GM12891 (cell line): ENCODE results near the gene TFE3.

Experiments
- DNase-seq: peaks from one replicate; pipeline ENCODE4 v3.0.0; 2011; ENCODE audit warnings: low spot score; ENCODE audit not compliant: insufficient read length
- FAIRE-seq: peaks from 2 replicates; lab custom pipeline; 2011; peaks lifted over from hg19 to GRCh38; lab: Jason Lieb, UNC
- PAX5 ChIP-seq: IDR thresholded peaks from 2 replicates; pipeline ENCODE4 v1.6.1; 2011; ENCODE audit warnings: low read length, moderate library complexity, mild to moderate bottlenecking; ENCODE audit not compliant: insufficient read depth, severe bottlenecking
- POLR2A ChIP-seq: IDR thresholded peaks from 2 replicates; pipeline ENCODE4 v1.6.1; 2011; ENCODE audit warnings: low read depth, low read length, control low read depth
- POLR2AphosphoS5 ChIP-seq: IDR thresholded peaks from 2 replicates; pipeline ENCODE4 v1.6.1; 2011; ENCODE audit warnings: low read depth, low read length, control low read depth
- POU2F2 ChIP-seq: IDR thresholded peaks from 2 replicates; pipeline ENCODE4 v1.6.1; 2011; ENCODE audit warnings: low read depth, mild to moderate bottlenecking, control low read depth, low read length, moderate library complexity
- SPI1 ChIP-seq: IDR thresholded peaks from 2 replicates; pipeline ENCODE4 v1.6.1; 2011; ENCODE audit warnings: low read depth, low read length, control low read depth
- TAF1 ChIP-seq: IDR thresholded peaks from 2 replicates; pipeline ENCODE4 v1.6.1; 2011; ENCODE audit warnings: low read depth, low read length, control low read depth

The TFE3 gene

DNA sequence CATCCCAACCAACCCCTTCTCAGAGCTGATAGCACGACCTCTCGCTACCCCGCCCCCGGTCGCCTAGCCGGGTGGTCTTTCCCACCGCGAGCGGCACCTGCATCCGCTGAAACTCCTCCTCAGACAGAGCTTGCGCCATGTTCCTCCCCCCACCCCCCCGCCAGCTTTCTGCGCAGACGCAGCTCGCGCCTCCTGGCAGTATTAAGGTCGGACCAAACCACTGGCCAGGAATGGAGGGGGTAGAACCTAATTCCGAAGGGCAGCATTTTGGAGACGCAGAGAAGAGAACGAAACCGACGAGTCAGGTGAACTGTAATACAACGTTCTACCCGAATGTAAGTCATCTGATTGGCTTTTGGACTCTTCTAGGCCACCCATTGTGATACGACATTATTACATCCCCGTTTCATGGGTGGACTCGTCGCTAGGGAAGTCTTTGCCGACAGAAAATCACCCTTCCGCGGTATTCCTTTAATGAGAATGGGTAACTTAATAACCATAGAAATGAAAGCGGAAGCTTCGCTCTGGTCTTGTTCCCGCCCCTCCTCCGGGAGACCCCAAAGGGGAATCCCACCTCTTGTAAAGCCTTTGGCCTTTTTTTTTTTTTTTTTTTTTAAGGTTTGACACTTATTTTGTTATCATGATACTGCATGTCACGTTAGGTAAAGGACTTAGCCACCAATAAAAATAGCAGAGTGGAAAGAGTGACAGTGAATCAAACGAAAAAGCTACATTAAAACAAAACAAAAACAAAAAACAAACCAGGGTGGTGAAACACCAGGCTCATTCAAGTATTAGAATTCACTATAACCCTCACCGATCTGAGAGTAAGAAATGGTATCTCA, 40.8 kb downstream of the TFE3 start, which contains the start of gene GRIPAP1:
Gene GRIPAP1 (minus strand): TSS at position 174 of the 845 bp plus-strand sequence. CDS start 35 bp downstream, at position 139.
- DNase-seq, result peak; percentile 42
- peak; percentile 83 for TF ChIP-seq POLR2A
- TF ChIP-seq PAX5, result no peak
- TF ChIP-seq TAF1, result peak; percentile 98
- TF ChIP-seq POU2F2, result peak; percentile 51; the same call in 1 of the 2 replicates
- no peak for TF ChIP-seq SPI1
- peak; percentile 82 for TF ChIP-seq POLR2AphosphoS5
- peak; percentile 96 for FAIRE-seq

DNA sequence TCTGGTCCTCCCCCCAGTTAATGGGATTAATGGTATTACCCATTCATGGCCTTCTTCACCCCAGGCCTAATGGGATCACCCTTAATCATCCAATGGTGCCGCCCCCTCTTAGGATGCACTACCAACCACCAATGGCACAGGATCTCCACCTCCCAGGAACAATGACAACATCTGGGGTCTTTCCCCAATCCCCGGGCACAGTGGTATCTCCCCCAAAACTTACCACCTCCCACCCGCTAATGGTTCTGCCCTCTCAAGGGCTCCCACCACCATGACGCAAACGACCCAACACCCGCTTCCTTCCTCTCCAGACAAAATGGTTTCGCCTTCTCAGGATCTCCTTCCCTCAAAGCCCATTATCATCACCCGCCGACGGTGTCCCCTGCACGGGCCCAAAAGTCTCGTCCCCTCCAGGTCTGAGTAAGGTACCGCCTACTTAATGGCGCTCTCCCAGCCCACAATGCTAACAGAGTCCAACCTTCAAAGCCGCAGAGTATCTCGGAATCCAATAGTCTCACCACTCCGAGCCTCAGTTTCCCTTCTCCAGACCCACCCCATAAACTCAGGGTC, 41.6 kb downstream of the TFE3 start:
- no peak for DNase-seq
- peak; percentile 9 for FAIRE-seq

GRCh38 chrX:49000636-49001035, 42.5 kb downstream of the TFE3 start:
- no peak for DNase-seq
- no peak for TF ChIP-seq POLR2AphosphoS5
- TF ChIP-seq SPI1, result no peak
- no peak for TF ChIP-seq TAF1
- no peak for TF ChIP-seq PAX5
- no peak for TF ChIP-seq POLR2A
- TF ChIP-seq POU2F2, result no peak

More for the DNA sequence above, 41.6 kb downstream of the TFE3 start:
- TF ChIP-seq SPI1 (peak; percentile 36; the same call in 1 of the 2 replicates), PAX5 (no peak)

GRCh38 chrX:48999030-48999429, 44.1 kb downstream of the TFE3 start:
- FAIRE-seq (peak; percentile 58), DNase-seq (no peak)
- no peak for TF ChIP-seq SPI1
- TF ChIP-seq POU2F2, result no peak
- no peak for TF ChIP-seq POLR2AphosphoS5
- no peak for TF ChIP-seq POLR2A
- no peak for TF ChIP-seq TAF1
- no peak for TF ChIP-seq PAX5

More at GRCh38 chrX:49000636-49001035, 42.5 kb downstream of the TFE3 start:
- FAIRE-seq, result no peak

- TF ChIP-seq TAF1 (no peak), POLR2AphosphoS5 (no peak)
- FAIRE-seq (no peak), DNase-seq (no peak)
These were observed 44.8 kb downstream of the TFE3 start for GRCh38 chrX:48998391-48998790.

- peak; percentile 5 for FAIRE-seq
- no peak for DNase-seq
- TF ChIP-seq POLR2A, result no peak
- TF ChIP-seq POU2F2, result no peak
- TF ChIP-seq PAX5, result no peak
- no peak for TF ChIP-seq POLR2AphosphoS5
- TF ChIP-seq TAF1, result no peak
- TF ChIP-seq SPI1, result no peak
These were observed 45.3 kb downstream of the TFE3 start for GRCh38 chrX:48997865-48998264.

DNA sequence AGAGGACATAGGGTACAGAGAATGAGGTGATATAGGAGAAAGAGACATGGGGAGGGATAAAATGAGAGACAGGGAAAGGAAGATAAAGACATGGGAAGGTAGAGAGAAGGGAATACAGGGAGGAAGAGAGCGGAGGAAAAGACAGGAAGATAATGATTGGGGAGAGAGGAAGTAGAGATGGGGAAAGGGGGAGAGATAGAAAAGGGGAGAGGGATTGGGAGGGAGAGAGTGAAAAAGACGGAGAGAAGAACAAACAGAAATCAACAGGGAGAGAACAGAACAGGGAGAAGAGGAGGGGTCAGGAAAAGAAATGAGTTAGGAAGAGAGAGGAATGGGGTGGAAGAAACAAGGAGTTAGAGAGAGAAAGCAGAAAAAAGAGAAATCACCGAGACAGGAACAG, 45.7 kb downstream of the TFE3 start:
- FAIRE-seq (no peak), DNase-seq (no peak)
- no peak for TF ChIP-seq SPI1

DNA sequence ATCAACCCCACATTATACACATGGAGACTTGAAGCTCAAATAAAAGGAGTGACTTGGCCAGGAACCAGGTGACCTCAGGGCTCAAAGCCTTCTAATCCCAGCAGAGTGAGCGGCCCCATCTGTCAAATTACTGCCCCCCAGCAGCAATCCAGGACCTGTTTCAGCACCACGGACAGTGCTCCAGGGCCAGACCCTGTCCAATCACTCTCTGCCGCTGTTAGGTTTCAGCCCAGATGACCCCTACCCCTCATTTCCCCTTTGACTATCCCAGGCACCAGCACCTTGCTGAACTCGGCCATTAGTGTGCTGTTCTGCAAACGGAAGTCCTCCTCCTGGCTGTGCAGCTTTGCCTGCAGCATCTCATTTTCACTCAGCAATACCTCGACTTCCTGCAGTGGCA, 46.2 kb downstream of the TFE3 start:
- no peak for TF ChIP-seq PAX5
- DNase-seq (no peak), FAIRE-seq (no peak)

DNA sequence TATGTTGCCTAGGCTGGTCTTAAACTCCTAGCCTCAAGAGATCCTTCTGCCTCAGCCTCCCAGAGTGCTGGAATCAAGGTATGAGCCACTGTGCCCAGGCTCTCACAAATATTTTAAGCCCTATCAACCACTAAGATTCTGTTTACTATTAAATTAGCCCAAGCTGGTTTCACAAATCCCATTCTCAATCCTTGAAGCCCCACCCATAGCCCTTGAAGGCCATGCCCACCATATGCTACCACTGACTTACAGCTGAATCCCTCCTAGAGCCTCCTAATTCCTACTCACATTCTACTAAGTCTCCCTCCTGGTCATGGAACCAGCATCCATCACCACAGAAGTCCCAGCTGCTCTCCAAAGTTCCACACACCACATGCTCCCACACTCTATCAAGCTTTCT, 50.8 kb downstream of the TFE3 start:
- DNase-seq (no peak), FAIRE-seq (no peak)
- TF ChIP-seq POLR2AphosphoS5 (no peak), POLR2A (no peak), TAF1 (no peak), SPI1 (no peak), PAX5 (no peak), POU2F2 (no peak)

- no peak for DNase-seq
- no peak for TF ChIP-seq POLR2AphosphoS5
- no peak for TF ChIP-seq SPI1
- no peak for TF ChIP-seq POLR2A
- no peak for TF ChIP-seq TAF1
- TF ChIP-seq POU2F2, result no peak
- no peak for TF ChIP-seq PAX5
- FAIRE-seq, result no peak
These were observed 53.7 kb downstream of the TFE3 start for GRCh38 chrX:48989483-48989882.
